Mucosa of rectum (tissue), 2 donors: Measurements from ENCODE around the gene ATP13A1.
"Not testable (repeated sequence)": the region's sequence is repeated elsewhere in the genome, so short reads cannot be mapped to it uniquely, and the experiment has no call there.

Source experiments
- H3K27ac ChIP-seq, 2 donors: one replicate each; pipeline ENCODE4 v1.7.0; 2013; ENCODE audit warnings: inconsistent platforms in 2 of 2, low read depth in 2 of 2, low read length in 2 of 2
- H3K27me3 ChIP-seq, 2 donors: one replicate each; pipeline ENCODE4 v1.7.0; 2013; ENCODE audit warnings: low read length in 2 of 2; ENCODE audit not compliant: control insufficient read depth in 2 of 2, insufficient read depth in 2 of 2
- H3K36me3 ChIP-seq, 2 donors: one replicate each; pipeline ENCODE4 v1.7.0; 2013; ENCODE audit warnings: low read length in 2 of 2; ENCODE audit not compliant: control insufficient read depth in 2 of 2, insufficient read depth in 2 of 2
- H3K4me1 ChIP-seq, 2 donors: one replicate each; pipeline ENCODE4 v1.7.0; 2013; ENCODE audit warnings: low read length in 2 of 2, mild to moderate bottlenecking in 1 of 2; ENCODE audit not compliant: control insufficient read depth in 2 of 2, insufficient read depth in 2 of 2
- H3K4me3 ChIP-seq, 2 donors: one replicate each; pipeline ENCODE4 v1.7.0; 2013; ENCODE audit warnings: low read length in 2 of 2
- H3K9ac ChIP-seq, 2 donors: one replicate each; pipeline ENCODE4 v1.7.0; 2013; ENCODE audit warnings: low read length in 2 of 2, low read depth in 1 of 2, mild to moderate bottlenecking in 1 of 2
- H3K9me3 ChIP-seq, 2 donors: one replicate each; pipeline ENCODE4 v1.7.0; 2013; ENCODE audit warnings: low read length in 2 of 2; ENCODE audit not compliant: control insufficient read depth in 2 of 2
- donor health status: healthy.
- donor health status: Normal muscosa, but diverticular disease.

The ATP13A1 gene

GRCh38 chr19:19663256-19664120 lies at the start of gene ATP13A1:
ATP13A1 (minus strand) TSS chr19:19663676; CDS start chr19:19663666, 10 bp downstream.
- H3K4me1 ChIP-seq: peaks cover 19 to 20% of the 10 kb centered on the region in 2 donors
- H3K9ac ChIP-seq: peak within 1 kb of the TSS; percentile 84 to 91
- peak within 1 kb of the TSS; percentile 86 to 95 for H3K4me3 ChIP-seq
- H3K27ac ChIP-seq: peak within 1 kb of the TSS; percentile 91 to 93
- H3K9me3 ChIP-seq: no peaks in the 10 kb centered on the region
- H3K36me3 ChIP-seq: peaks cover 2 to 18% of the 10 kb centered on the region in 2 donors
- no peaks in the 10 kb centered on the region for H3K27me3 ChIP-seq

GRCh38 chr19:19711934-19712828 lies 48.7 kb upstream of the ATP13A1 start:
- Histone ChIP-seq H3K4me3 (no peak overlapping the region), H3K27me3 (no peaks in the 10 kb centered on the region), H3K4me1 (no peaks in the 10 kb centered on the region), H3K36me3 (peaks cover 33 to 36% of the 10 kb centered on the region in 2 donors), H3K9ac (no peak overlapping the region), H3K9me3 (peaks cover 80 to 81% of the 10 kb centered on the region in 2 donors), H3K27ac (no peak overlapping the region)

- H3K9ac ChIP-seq: no peak overlapping the region
- no peak overlapping the region for H3K27ac ChIP-seq
- no peaks in the 10 kb centered on the region for H3K27me3 ChIP-seq
- H3K36me3 ChIP-seq: peaks cover 27 to 36% of the 10 kb centered on the region in 2 donors
- H3K4me3 ChIP-seq: peak overlapping the region in 1 of 2 donors; percentile 4
- no peaks in the 10 kb centered on the region for H3K4me1 ChIP-seq
- H3K9me3 ChIP-seq: peaks cover 79 to 80% of the 10 kb centered on the region in 2 donors
Measured at GRCh38 chr19:19711306-19711933, 47.9 kb upstream of the ATP13A1 start.

- H3K36me3 ChIP-seq: peaks cover 27 to 36% of the 10 kb centered on the region in 2 donors
- H3K27me3 ChIP-seq: no peaks in the 10 kb centered on the region
- H3K4me3 ChIP-seq: no peak overlapping the region
- no peak overlapping the region for H3K9ac ChIP-seq
- no peaks in the 10 kb centered on the region for H3K4me1 ChIP-seq
- H3K27ac ChIP-seq: no peak overlapping the region
- H3K9me3 ChIP-seq: peaks cover 72 to 75% of the 10 kb centered on the region in 2 donors
Measured at GRCh38 chr19:19710506-19710905, 47.0 kb upstream of the ATP13A1 start.

DNA sequence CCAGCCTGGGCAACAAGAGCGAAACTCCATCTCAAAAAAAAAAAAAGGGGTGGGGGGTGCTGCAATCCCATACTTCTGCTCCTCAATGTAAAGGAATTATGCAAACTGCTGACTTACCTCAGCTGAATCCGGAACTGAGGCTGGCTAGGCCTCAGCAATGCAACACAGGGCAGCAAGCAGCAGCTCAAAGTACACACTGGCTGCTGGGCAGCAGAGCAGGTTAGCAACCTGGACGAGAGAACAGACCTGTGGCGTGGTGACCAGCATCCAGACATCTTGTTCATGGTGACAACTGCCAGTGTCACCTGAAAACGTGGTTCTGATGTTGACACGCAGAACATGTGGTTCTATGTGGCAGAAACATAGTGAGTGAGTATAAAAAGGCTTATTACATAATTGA lies 41.4 kb upstream of the ATP13A1 start:
- Histone ChIP-seq H3K4me3 (no peak overlapping the region), H3K27me3 (no peaks in the 10 kb centered on the region), H3K9ac (no peak overlapping the region), H3K27ac (no peak overlapping the region), H3K9me3 (peaks cover 38 to 40% of the 10 kb centered on the region in 2 donors), H3K36me3 (no peaks in the 10 kb centered on the region), H3K4me1 (no peaks in the 10 kb centered on the region)

GRCh38 chr19:19700493-19700892 lies 37.0 kb upstream of the ATP13A1 start:
- H3K9ac ChIP-seq, H3K4me3 ChIP-seq, H3K36me3 ChIP-seq, H3K4me1 ChIP-seq, H3K27ac ChIP-seq, H3K27me3 ChIP-seq: not testable (repeated sequence)
- H3K9me3 ChIP-seq: peaks cover 10 to 15% of the 10 kb centered on the region in 2 donors

- H3K27ac ChIP-seq: no peak overlapping the region
- no peak overlapping the region for H3K9ac ChIP-seq
- H3K27me3 ChIP-seq: no peaks in the 10 kb centered on the region
- H3K4me3 ChIP-seq: no peak overlapping the region
- H3K4me1 ChIP-seq: no peaks in the 10 kb centered on the region
- no peaks in the 10 kb centered on the region for H3K36me3 ChIP-seq
- peaks cover 4 to 6% of the 10 kb centered on the region in 2 donors for H3K9me3 ChIP-seq
Measured at GRCh38 chr19:19697589-19697988, 34.1 kb upstream of the ATP13A1 start.

- H3K4me1 ChIP-seq: no peaks in the 10 kb centered on the region
Measured at GRCh38 chr19:19696386-19696785, 32.9 kb upstream of the ATP13A1 start.

DNA sequence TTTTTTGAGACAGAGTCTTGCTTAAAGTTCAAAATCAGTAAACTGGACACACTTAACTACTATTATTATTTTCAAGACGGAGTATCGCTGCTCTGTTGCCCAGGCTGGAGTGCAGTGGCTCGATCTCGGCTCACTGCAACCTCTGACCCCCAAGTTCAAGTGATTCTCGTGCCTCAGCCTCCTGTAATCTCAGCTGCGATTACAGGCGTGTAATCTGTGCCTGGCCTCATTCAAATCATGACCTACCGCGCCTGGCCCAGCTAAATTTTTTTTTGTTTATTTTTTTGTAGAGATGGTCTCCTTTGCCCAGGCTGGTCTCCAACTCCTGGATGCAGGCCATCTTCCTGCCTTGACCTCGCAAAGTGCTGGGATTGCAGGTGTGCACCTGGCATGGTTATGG lies 28.2 kb upstream of the ATP13A1 start:
- peaks cover 0 to 2% of the 10 kb centered on the region in 2 donors for H3K9me3 ChIP-seq
- H3K27ac ChIP-seq: no peak overlapping the region
- no peaks in the 10 kb centered on the region for H3K27me3 ChIP-seq
- H3K9ac ChIP-seq: no peak overlapping the region
- H3K36me3 ChIP-seq: no peaks in the 10 kb centered on the region
- no peaks in the 10 kb centered on the region for H3K4me1 ChIP-seq
- no peak overlapping the region for H3K4me3 ChIP-seq

More at GRCh38 chr19:19696386-19696785, 32.9 kb upstream of the ATP13A1 start:
- Histone ChIP-seq H3K9ac (no peak overlapping the region), H3K9me3 (peaks cover 4% of the 10 kb centered on the region in 2 donors), H3K27me3 (no peaks in the 10 kb centered on the region), H3K27ac (no peak overlapping the region), H3K4me3 (no peak overlapping the region), H3K36me3 (no peaks in the 10 kb centered on the region)
